A673 (cell line): ENCODE data around the gene SCUBE3.

Source experiments
- EZH2 ChIP-seq: fragments of 200-600 bp; sonication (generic); IDR thresholded peaks from 2 replicates; pipeline ENCODE4 v1.6.1; 2017; ENCODE audit warnings: borderline replicate concordance, low read depth, mild to moderate bottlenecking, mixed read lengths, antibody characterized with exemption, low read length; ENCODE audit not compliant: poor library complexity, severe bottlenecking
- TF ChIP-seq, protein P1 (sequence below): fragments of 300-800, 200-600 bp; sonication (generic); conservative IDR thresholded peaks from 2 replicates; pipeline ENCODE4 v1.5.1; 2017; ENCODE audit warnings: low read depth, mild to moderate bottlenecking, antibody characterized with exemption, low read length, moderate library complexity, mixed read lengths

DNA sequence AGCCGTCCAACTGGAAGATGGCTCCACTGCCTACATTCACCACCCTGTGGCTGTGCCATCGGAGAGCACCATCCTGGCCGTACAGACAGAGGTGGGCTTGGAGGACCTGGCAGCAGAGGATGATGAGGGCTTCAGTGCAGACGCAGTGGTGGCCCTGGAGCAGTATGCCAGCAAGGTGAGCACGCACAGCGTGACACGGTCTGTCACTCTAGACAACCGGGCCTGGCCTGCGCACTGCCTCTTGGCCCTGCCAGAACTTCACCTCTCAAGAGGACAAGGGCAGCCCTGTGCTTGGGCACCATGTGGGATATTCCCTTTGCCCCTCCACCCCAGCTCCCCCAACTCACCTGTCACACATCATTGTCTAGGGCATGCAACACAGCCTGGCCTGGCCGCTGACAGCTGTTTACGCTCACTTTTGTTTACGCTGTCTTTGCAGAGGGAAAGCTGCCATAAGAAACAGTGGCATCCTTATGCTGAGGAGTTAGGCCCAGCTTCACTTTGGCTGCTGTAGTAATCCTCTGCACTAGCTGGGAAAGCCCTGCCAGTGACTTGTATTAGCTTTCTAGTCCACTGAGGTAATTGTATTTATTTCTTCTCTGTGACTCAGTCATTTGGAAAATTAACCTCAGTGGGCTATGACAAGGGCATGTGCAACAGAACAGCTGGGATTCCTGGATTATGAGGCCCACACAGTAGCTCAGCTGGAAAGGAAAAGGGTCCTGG lies 74.1 kb downstream of the SCUBE3 start:
- TF ChIP-seq, protein P1, sequence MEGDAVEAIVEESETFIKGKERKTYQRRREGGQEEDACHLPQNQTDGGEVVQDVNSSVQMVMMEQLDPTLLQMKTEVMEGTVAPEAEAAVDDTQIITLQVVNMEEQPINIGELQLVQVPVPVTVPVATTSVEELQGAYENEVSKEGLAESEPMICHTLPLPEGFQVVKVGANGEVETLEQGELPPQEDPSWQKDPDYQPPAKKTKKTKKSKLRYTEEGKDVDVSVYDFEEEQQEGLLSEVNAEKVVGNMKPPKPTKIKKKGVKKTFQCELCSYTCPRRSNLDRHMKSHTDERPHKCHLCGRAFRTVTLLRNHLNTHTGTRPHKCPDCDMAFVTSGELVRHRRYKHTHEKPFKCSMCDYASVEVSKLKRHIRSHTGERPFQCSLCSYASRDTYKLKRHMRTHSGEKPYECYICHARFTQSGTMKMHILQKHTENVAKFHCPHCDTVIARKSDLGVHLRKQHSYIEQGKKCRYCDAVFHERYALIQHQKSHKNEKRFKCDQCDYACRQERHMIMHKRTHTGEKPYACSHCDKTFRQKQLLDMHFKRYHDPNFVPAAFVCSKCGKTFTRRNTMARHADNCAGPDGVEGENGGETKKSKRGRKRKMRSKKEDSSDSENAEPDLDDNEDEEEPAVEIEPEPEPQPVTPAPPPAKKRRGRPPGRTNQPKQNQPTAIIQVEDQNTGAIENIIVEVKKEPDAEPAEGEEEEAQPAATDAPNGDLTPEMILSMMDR = no peak
- no peak for TF ChIP-seq EZH2
